Ovary (tissue), 3 donors: ENCODE data around the gene KRT222.

ENCODE experiments used
- POLR2A ChIP-seq: fragments of 450-650 bp; IDR thresholded peaks from one replicate; pipeline ENCODE4 v1.6.1; 2017; ENCODE audit warnings: antibody characterized with exemption, mild to moderate bottlenecking, moderate library complexity
- TF ChIP-seq, protein P1 (sequence below), 3 donors: fragments of 450-650 bp in 2 of 3; fragments of 200-600 bp in 1 of 3; IDR thresholded peaks; one replicate each; pipeline versions ENCODE4 v1.5.1 to v1.8.0; 2016 to 2022; ENCODE audit warnings: antibody characterized with exemption in 3 of 3, mild to moderate bottlenecking in 1 of 3
- donor health status: DM: no; HTN: no; CAD: no.

DNA sequence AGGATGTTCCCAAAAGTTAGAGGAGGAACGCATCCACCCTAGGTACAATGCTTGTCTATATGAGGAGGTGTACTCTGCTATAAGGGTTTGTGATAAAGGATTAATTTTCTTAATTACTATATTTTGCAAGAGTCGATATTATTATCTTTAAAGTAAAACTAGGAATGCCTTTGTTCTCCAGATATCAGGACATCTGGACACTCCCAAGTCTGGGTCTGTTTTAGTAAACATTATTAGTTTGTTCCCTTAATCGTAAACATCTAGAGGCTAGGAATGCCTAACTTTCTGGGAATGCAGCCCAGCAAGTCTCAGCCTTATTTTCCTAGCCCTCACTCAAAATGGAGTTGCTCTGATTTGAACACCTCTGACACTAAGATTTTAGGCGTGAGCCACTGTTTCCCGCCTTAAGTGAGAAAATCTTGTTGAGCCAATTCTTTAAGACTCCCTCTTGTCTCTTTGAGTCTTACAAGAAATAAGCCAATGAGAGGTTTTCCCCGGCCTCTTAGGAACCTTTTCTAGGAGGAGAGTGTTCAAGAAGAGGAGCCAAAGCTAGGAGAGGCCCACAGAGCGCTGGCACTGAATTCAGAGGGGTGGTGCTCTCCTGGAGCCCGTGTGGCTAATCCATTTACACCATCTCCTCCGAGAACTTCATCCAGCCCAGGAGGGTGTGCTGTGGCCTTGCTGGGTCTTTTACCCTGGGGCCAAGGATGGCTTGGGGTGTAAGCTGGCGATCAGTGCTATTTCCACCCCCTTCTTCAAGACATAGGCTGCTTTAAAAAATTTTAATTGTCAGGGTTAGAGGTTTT lies 58.2 kb downstream of the KRT222 start:
- TF ChIP-seq, protein P1, sequence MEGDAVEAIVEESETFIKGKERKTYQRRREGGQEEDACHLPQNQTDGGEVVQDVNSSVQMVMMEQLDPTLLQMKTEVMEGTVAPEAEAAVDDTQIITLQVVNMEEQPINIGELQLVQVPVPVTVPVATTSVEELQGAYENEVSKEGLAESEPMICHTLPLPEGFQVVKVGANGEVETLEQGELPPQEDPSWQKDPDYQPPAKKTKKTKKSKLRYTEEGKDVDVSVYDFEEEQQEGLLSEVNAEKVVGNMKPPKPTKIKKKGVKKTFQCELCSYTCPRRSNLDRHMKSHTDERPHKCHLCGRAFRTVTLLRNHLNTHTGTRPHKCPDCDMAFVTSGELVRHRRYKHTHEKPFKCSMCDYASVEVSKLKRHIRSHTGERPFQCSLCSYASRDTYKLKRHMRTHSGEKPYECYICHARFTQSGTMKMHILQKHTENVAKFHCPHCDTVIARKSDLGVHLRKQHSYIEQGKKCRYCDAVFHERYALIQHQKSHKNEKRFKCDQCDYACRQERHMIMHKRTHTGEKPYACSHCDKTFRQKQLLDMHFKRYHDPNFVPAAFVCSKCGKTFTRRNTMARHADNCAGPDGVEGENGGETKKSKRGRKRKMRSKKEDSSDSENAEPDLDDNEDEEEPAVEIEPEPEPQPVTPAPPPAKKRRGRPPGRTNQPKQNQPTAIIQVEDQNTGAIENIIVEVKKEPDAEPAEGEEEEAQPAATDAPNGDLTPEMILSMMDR (IDR thresholded peaks at IDR 0.05) = no peak
- no peak for TF ChIP-seq POLR2A
